GM18870 (cell line): ENCODE measurements around the gene RAB39A.

Experiments
- ATAC-seq: cut with Tn5 transposase; IDR thresholded peaks from one replicate; pipeline ENCODE4 v1.9.1; 2021; ENCODE audit warnings: moderate library complexity; ENCODE audit not compliant: unreplicated experiment

The RAB39A gene

GRCh38 chr11:107957109-107957588 is 28.9 kb downstream of the RAB39A start:
- ATAC-seq, result peak; percentile 83

DNA sequence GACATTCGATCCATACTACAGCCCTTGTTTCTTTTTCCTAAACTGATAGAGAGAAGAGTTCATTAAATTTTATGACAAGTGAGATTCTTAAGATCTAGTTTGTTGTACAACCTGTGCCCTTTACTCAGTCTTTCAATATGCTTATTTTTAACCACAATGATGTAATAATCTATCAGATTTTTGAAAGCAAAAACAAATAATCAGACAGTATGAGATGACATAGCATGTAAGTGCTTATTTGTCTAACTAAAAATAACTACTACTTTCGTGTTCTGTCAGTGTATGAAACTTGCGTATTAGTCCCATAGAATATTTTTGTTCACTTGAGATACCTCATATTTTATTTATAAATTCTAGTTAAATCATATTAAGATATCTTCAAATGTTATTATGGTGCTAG is 33.2 kb downstream of the RAB39A start:
- no peak for ATAC-seq

DNA sequence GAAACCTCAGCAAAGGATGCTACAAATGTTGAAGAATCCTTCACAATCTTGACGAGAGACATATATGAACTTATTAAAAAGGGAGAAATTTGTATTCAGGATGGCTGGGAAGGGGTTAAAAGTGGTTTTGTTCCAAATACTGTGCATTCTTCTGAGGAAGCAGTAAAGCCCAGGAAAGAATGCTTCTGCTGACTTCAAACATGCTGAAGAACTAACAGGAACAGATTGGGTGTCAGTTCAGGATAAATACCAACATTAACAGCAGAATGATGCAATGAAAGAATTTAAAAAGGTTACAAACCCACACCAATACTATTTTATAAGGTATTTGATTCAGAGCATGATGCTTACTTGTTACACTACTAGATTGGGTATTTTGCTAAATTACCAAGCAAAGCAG is 33.9 kb downstream of the RAB39A start:
- no peak for ATAC-seq

- ATAC-seq, result no peak
Measured at GRCh38 chr11:107963091-107963490, 34.8 kb downstream of the RAB39A start.

- ATAC-seq, result no peak
Measured at GRCh38 chr11:107969219-107969618, 41.0 kb downstream of the RAB39A start.

GRCh38 chr11:107970049-107970448 is 41.8 kb downstream of the RAB39A start:
- no peak for ATAC-seq

GRCh38 chr11:107973641-107974040 is 45.4 kb downstream of the RAB39A start:
- ATAC-seq, result no peak

DNA sequence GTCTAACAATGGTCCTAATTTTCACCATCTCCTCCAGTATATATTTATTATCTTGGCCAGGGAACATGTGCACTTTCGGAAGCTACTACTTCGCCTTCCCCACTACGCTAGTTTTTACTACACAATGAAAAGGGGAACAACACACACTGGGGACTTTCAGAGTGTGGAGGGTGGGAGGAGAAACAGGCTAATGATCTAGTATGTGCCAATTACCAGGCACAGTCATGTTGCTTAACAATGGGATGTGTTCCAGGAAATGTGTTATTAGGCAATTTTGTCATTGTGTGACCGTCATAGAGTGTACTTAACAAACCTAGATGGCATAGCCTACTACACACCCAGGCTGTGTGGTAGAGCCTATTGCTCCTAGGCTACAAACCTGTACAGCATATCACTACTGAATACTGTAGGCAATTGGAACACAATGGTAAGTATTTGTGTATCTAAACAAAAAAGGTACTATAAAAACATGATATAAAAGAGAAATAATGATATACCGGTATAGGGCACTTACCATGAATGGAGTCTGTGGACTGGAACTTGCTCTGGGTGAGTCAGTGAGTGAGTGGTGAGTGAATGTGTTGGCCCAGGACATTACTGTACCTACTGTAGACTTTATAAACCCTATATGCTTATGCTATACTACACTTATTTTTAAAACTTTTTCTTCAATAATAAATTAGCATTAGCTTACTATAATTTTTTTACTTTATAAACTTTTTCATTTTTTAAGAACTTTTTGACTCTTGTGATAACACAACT is 60.3 kb downstream of the RAB39A start:
- ATAC-seq, result no peak

DNA sequence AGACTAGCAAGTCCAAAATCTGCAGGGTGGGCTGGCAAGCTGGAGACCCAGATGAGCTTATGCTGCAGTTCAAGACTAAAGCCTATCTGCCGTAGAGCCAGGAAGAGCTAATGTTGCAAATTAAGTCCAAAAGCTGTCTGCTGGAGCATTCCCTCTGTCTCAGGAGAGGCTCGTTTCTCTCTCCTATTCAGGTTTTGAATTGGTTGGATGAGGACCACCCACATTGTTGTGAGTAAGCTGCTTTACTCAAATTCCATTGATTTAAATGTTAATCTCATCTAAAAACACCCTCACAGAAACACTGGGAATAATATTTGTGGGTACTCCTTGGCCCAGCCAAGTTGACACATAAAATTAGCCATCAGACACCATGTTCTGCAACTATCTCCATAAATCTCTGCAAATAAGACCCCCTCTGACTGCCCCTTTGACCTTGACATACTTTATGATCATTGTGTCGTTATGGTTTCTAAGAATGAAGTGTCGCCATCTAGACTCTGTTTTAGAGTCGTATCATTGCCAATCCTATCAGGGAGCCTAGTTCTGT is 63.7 kb downstream of the RAB39A start:
- no peak for ATAC-seq

- ATAC-seq, result no peak
Measured at GRCh38 chr11:107996006-107996776, 67.9 kb downstream of the RAB39A start.

GRCh38 chr11:107998761-107999160 is 70.5 kb downstream of the RAB39A start:
- no peak for ATAC-seq

DNA sequence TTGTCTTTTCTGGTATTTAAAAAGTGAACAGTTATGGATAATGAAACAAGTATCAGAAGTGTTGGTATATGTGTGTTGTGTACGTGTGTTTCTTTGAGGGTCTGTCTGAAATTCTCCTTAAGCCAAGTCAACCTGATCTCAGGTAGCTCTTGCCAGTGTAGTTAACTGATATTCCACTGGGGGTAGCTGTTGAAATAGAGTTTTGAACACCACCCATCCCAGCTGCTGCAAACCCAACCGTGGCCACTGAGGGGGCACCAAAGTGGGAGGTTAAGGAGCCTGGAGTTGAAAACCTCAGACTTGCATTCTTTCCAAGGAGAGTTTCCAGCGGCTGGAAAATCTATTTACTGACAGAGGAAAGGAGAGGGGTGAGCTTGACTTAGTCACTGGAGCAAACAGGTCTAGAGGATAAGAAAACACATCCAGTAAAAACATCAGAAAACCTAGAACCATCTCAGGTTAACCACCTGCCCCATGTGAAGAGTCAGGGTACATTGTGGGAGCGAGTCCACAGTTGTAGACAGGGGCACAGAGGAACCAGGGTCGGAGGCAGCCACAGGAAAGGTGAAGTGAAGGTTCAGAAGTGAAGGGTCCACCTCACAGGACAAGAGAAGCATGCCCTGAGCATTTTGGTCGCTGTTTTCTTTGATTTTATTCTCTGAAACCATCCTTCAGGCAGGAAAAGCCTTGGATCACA is 71.7 kb downstream of the RAB39A start:
- peak; percentile 89 for ATAC-seq

DNA sequence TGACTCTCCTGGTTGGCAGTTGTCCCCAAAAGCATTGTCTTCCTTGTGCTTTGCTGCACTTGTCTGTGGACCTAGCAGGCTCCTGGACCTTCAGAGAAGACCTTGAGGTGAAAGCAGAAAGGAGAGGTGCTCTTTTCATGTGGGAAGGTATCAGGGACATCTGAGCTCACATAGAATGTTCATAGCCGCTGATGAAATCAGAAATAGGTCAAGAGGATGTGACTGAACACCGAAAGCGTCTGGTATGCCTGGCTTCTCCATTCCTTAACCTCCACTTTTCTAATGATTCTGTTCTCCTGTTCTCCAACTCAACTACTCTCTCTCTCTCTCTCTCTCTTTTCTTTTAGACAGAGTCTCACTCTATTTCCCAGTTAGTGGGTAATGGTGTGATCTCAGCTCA is 74.2 kb downstream of the RAB39A start:
- ATAC-seq, result no peak

DNA sequence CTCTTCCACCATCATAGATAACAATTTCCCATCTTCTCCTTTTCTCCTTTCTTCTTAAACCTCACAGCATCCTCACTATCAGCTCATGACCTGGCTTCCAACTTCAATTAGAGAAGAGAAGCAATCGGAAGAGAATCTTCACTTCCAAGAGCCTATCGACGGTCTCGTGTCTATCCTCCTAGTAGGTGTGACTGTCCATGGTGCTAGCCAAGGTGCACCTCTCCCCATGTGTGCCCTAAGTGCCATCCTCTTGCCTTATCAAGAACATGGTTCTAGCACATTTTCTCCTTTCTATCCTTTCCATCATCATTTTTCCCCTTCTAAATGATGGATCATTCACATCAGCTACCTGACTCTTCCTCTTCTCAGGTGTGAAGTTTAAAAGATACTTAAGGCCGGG is 75.4 kb downstream of the RAB39A start:
- no peak for ATAC-seq

- no peak for ATAC-seq
Measured at GRCh38 chr11:108007819-108008218, 79.6 kb downstream of the RAB39A start.

DNA sequence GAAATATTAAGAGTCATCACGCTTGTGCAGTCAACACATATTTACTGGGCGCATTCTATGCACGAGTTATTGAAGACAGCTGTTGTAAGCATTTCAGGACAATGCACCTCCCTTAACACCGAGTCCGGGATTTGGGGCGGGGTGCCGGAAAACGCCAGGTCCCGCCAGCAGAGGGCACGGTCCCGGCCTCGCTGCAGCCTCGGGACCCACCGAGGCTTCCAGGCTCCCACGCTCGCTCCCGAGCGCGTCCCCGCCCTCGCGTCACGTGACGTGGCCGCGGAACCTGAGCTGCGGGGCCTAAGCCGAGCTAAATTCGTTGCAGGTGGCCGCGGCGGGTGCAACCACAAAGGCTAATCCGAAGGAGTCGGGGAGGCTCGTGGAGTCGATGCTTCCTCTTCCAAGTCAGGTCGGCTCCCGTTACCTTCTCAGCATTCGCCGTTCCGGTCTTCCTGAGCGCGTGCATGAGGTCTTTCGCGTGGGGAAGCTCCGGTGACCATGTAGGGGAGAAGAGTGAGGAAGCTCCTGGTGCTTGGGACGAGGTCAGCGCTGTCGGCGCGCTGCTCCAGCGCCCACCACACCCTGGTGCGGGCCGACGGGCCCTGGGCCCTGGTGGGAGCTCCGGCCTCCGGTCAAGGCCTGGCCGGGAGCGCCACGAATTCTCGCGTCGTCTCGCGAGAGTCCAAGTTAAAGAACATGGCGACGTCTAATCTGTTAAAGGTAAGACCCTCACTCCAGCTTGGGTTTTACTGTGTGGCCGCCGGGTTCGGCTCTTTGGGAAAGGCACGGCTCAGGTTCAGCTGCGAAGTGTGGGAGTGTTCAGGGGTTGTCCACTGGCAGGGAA is 80.6 kb downstream of the RAB39A start, which contains the start of gene CUL5:
Gene CUL5, plus strand, starts transcription at position 243 of the 841 bp plus-strand sequence. Its CDS starts 451 bp downstream, at position 694.
- peak; percentile 71 for ATAC-seq

DNA sequence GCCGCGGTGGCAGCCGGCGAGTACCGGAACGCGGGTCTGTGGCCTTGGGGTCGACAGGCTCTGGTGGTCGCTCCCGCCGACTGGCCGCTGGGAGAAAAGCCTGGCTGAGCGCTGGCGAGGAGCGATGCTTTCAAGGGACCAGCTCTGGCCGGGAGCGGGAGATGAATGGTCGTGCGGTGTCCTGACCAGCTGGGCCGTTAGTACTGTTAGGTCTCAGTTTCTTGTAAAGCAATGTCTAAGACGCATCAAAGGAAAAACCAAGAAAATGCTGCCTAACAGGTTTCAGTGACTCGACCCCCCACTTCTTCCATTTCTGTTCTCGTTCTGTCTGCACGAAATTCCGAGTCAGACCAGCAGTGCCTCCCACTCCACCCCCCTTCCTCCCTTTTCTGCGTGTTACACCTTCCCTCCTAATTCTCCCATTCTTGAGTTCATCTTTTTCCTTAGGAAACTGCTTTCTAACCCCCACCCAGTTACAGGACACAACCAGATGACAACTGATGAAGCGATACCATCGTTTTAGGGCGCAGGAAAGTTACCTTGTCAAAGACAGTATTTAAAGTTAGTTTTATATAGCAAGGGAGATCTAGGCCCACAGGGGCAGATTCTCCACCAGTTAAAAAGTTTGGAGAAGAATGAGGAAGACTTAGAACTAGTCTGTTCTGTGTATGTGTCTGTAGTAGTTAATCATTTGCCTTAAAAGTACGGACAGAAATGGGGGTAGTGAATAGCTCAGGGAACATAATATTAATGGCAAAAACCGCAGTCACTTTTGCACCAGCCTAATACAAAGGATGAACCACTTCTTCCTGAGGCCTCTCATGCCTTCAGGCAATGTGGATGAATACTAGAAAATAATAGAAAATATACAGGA is 81.5 kb downstream of the RAB39A start:
- peak; percentile 3 for ATAC-seq

DNA sequence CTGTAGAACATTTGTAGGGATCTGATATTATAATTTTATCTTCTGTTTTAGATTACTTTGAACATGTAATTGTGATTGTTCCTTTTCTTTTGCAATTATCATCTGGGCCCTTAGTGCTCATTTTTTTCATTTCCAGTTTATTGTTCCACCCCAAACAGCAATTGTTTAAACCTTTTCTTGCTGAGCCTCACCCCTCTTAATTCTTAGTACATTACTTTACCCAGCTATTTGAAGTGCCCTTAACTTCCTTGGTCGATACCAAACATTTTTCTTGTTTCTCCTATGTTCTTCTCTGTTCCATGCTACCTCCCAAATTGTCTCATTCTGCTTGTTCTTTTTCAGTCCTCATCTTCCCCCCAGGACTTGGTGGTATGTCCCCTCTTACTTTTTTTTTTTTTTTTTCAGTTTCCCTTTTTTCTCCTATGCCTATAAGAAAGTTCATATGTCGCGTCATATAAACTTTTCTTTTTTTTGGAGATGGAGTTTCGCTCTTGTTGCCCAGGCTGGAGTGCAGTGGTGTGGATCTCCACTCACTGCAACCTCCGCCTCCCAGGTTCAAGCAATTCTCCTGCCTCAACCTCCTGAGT is 84.0 kb downstream of the RAB39A start:
- no peak for ATAC-seq
